Urothelium cell line (cell line): ENCODE measurements around the gene IGSF22.

Experiments
- DNase-seq: peaks from one replicate; pipeline ENCODE4 v3.0.0; 2011; ENCODE audit warnings: low spot score, mixed read lengths
- FAIRE-seq: peaks from 2 replicates; lab custom pipeline; 2011; peaks lifted over from hg19 to GRCh38; lab: Jason Lieb, UNC

Gene IGSF22

DNA sequence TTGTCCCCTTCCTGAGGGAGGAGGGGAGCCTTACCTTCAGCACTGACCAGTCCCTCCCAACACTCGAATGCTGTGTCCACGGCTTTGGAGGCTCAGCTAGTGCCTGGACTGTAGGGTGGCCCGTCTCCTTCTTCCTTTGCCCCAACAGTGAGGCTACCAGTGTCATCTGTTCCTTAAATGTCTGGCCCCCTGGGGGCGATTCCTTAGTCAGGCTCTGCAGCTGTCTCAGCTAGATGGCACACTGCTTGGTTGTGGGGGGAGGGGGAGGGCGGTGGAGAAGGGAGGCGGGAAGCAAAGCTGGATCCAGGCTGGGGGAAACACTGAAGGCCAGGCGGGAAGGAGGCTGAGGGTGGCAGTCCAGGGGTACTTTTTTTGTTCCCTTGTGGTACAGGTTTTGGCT is at the start of gene IGSF22:
TSS of gene IGSF22 (minus strand) at position 149 of the 400 bp plus-strand sequence. CDS start 1,952 bp downstream, outside the sequence.
- DNase-seq, result no peak
- no peak for FAIRE-seq

GRCh38 chr11:18774801-18775200 is 48.8 kb upstream of the IGSF22 start:
- FAIRE-seq (no peak), DNase-seq (no peak)

DNA sequence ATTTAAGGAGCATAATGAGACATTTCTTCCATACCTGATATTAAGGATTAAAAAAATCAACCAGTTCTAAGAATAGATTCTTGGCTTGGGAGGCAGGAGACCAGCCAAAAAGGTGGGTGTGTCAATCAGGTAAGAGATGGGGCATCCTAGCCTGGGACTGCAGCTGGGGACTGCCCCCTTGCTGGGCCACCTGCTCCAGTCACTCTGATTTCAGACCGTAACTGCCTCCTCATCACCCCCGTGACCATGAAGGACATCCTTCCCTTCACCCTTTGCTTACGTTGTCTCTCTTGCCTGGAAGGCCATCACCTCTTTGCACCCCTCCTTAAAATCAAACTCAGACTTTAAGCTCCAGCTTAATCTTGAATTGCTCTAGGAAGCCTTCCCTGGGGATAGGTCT is 47.7 kb upstream of the IGSF22 start:
- DNase-seq (no peak), FAIRE-seq (no peak)

GRCh38 chr11:18773104-18773503 is 47.1 kb upstream of the IGSF22 start:
- no peak for DNase-seq
- no peak for FAIRE-seq

GRCh38 chr11:18772211-18772610 is 46.2 kb upstream of the IGSF22 start:
- no peak for FAIRE-seq

DNA sequence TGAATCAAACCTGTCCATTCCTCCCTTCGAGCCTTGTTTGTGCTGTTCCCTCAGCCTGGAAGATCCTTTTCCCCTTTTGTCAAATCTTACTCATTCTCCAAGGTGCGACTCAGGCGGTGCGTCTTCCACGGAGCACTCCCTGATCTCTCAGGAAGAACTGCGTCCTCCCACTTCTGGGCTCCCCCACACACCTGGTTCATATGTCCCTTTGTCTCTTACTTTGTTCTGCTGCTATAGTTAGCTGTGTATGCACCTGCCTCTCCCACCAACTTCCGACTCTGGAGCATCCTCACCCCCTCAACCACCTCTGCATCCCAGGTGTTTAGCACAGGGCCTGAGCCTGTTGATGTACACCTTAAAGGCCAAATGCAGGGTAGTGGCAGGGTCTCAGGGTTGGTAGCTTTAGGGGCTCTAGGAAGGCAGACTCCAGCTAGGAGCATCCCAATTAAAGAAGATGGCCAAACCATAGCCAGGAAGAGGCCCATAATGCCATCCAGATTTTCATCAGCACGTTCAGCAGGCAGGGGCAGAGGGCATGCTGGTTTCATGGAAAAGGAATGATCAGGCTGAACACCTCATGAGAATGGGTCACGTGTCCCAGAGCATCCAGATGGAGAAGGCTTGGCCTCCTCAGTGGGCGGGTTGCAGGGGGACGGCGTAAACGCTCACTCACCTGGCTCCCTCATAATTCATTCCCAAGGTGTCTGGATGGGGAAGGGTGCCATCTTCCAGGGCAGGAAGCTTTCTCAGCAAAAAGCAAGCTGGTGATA is 45.5 kb upstream of the IGSF22 start:
- FAIRE-seq (no peak), DNase-seq (no peak)

More at GRCh38 chr11:18772211-18772610, 46.2 kb upstream of the IGSF22 start:
- no peak for DNase-seq

- DNase-seq (no peak), FAIRE-seq (no peak)
These were observed 44.6 kb upstream of the IGSF22 start for GRCh38 chr11:18770479-18771125.

DNA sequence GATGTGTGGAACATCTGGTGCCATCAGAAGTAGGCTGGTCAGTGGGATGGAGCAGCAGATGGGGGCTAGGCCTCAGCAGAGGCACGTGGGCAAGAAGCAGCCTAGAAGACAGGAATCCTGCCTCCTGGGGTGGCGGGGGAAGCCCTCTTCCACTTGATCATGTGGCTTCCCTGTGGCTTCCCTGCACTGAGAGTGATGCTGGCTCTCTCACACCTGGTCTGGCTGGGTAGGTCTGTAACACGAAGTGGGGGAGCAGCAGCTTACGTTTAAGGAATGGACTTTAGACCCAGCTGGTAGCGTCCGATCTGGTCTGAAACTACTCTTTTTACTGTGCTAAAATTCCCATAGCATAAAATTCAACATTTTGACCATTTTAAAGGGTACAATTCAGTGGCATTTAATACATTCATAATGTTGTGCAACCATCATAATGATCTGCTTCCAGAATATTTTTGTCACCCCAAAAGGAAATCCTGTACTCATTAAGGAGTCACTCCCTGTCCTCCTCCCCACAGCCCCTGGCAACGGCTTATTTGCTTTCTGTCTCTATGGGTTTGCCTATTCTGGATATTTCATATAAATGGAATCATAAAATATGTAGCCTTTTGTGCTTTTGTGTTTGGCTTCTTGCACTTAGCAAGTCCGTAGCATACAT is 43.9 kb upstream of the IGSF22 start:
- FAIRE-seq (no peak), DNase-seq (no peak)

DNA sequence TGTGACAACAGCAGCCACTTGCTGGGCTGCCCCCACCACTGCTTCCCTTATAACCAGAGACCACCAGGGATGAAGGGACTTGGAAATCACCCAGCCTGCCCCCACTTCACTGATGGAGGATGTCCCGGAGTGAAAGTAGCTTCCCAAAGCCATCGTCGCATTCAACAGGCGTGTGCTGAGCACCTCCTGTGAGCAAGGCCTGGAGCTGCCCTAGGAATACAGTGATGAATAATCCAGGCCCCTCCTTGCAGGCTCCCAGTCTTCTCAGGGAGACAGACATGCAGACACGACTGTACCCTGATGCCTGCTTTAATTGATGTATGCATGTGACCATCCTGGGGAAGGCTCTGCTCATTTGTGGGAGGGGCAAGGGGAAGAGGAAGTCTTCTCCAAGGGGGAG is 43.0 kb upstream of the IGSF22 start:
- FAIRE-seq, result no peak

GRCh38 chr11:18768472-18768901 is 42.5 kb upstream of the IGSF22 start:
- no peak for DNase-seq
- no peak for FAIRE-seq

More for the DNA sequence above, 43.0 kb upstream of the IGSF22 start:
- DNase-seq, result no peak

DNA sequence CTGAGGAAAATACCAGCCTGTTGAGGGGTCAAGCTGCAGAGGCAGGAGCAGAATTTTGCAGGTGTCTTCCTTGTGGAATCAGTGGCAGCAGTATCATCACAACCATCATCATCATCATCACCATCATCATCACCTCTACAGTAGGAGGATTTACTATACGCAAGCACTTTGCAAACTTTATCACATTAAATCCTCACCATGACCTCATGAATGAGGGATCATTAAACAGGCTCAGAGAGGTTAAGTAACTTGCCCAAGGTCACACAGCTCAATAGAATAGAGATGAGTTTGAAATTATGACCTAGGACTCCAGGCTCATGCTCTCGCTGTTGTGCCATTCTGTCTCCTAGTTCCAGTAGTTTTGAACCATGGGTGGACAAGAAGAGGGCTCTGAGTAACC is 40.0 kb upstream of the IGSF22 start:
- FAIRE-seq (no peak), DNase-seq (no peak)

- DNase-seq, result no peak
- no peak for FAIRE-seq
These were observed 39.6 kb upstream of the IGSF22 start for GRCh38 chr11:18765554-18765953.

GRCh38 chr11:18761741-18762140 is 35.8 kb upstream of the IGSF22 start:
- FAIRE-seq (no peak), DNase-seq (no peak)

DNA sequence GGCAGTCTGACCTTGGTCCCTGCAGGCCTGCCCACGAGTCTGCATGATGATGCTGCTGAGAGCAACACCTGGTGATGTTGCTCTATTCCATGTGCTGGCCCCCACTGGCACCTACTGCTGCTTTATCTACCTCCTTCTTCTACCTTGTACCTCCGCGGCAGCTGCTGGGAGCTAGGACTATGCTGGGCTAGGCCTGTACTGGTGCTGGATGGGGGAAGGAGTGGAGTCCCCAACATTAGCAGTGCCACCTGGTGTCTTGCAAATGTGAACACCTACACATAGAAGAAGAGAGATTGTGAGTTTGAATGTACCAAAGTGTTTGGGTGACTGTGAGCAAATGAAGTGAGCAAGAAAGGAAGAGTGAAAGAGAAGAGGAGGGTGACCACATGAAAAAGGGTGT is 35.2 kb upstream of the IGSF22 start:
- DNase-seq, result no peak
- no peak for FAIRE-seq

GRCh38 chr11:18757811-18758210 is 31.8 kb upstream of the IGSF22 start:
- FAIRE-seq (no peak), DNase-seq (no peak)

DNA sequence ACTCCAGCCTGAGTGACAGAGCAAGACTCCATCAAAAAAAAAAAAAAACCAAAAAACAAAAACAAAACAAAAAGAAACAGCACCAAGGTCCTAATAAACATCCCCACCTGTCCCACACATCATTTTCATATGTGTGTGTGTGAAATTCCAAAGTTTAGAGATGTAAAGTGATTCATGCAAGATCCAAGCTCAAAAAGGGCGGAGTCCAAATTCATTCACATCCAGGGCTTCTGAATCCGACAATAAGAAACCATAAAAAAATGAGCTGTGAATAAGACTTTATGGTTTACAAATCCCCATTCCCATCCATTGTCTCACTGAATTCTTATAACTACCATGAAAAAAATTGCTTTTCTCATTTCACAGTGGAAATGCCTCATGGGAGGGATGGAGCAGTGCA is 30.9 kb upstream of the IGSF22 start:
- no peak for FAIRE-seq

DNA sequence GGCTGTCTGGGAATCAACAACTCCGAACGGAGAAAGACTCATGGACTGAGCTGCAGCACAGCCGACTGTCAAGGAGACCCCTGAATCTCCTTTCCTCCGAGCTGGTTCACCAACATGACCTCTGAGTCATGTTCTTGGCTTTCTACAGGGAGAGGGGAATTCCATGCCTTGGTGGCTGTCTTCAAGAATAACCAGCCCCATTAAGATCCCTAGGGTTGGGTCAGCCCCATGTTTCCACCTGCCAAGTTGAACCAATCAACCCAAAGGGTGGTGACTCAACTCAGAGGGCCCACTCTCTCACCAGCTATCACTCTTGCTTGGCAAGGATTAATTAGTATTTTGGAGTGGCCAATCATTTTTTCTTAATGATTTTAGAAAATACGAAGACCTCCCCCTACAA is 28.3 kb upstream of the IGSF22 start:
- DNase-seq (peak; percentile 33), FAIRE-seq (no peak)

More for the DNA sequence above, 30.9 kb upstream of the IGSF22 start:
- no peak for DNase-seq

- no peak for FAIRE-seq
- no peak for DNase-seq
These were observed 26.5 kb upstream of the IGSF22 start for GRCh38 chr11:18752502-18752901.

GRCh38 chr11:18750944-18751343 is 25.0 kb upstream of the IGSF22 start:
- DNase-seq, result no peak
- FAIRE-seq, result no peak

DNA sequence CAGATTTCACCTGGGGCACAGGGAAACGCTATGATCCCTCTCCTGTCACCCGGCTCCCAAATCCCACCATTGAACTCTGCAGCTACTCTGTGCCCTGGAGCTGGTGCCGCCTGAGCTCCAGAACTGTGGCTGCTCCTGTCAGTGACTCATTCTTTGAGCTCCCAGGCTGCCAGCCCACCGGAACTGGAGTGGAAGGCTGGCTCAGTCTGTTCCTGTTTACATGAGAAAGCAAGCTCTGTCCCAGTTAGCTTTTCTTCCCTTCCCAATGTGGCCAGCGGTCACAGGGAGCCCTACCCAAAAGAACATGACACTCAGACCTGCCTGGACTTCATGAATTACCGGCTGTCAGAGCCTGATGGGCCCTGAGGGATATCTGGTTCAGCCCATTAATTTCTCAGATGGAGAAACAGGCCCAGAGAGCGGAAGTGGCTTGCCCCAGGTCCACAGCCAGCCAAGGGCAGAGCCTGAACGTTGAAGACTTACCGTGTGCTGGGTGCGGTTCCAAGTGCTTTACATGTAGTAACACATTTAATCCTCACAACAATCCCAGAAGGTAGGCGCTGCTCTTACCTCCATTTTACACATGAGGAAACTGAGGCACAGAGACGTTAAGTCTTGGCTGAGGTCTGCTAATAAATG is 23.8 kb upstream of the IGSF22 start:
- DNase-seq (peak; percentile 91), FAIRE-seq (no peak)

DNA sequence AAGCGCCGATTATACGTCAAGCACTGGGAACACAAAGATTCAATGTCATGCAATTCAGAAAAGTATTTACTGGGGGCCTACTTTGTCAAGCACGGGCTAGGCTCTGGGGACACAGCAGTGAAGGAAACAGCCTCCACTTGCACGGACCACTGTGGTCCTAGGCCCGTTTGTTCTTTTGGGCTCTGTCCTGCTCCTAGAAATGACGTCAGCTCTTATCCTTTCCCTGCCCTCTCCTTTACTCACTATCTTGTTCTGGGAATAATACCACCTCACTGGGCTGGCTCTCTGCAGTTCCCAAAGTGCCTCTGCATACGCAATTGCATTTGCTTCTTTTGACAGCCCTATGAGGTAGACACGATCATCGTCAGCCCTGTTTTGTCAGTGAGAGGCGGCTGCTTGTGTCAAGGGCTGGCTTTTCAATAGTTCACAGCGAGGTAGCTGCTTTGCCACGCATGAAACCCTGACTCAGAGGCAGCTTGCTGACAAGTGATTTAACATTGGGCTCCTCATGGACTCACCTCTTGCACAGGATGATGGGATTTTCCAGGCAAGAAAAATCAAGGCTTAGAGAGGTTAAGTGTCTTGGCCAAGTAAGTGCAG is 22.9 kb upstream of the IGSF22 start:
- FAIRE-seq (no peak), DNase-seq (no peak)
